Gastrocnemius medialis (tissue), 4 donors: ENCODE data around the gene PLA2G6. TPM values are rescaled to one million over a fixed set of nuclear protein-coding genes. Genes with fewer than 3 reads are reported as not detected.
"Not testable (repeated sequence)": the region's sequence is repeated elsewhere in the genome, so short reads cannot be mapped to it uniquely, and the experiment has no call there.

Experiments
- ATAC-seq, 2 donors: fragments of 150-250 bp; one replicate each; pipeline ENCODE4 v1.9.1; 2016
- DNase-seq, 2 donors: peaks; one replicate each; pipeline ENCODE4 v3.0.0-alpha.2; 2019
- H3K27ac ChIP-seq, 4 donors: fragments of 200-600 bp; sonication (generic); 1 replicate in 1 of 4; 2 replicates in 3 of 4; pipeline ENCODE4 v1.5.1; 2016 to 2018; ENCODE audit warnings: mild to moderate bottlenecking in 2 of 4, moderate library complexity in 1 of 4
- H3K27me3 ChIP-seq, 3 donors: fragments of 200-600 bp; sonication (generic) in 2 of 3; 1 replicate in 1 of 3; 2 replicates in 2 of 3; pipeline versions ENCODE4 v1.5.1 to v1.6.0; 2016 to 2019; ENCODE audit warnings: mild to moderate bottlenecking in 1 of 3, moderate library complexity in 1 of 3
- H3K36me3 ChIP-seq, 2 donors: fragments of 200-600 bp; sonication (generic) in 1 of 2; one replicate each; pipeline ENCODE4 v1.5.1; 2017 to 2018
- H3K4me1 ChIP-seq, 2 donors: fragments of 200-600 bp; sonication (generic) in 1 of 2; one replicate each; pipeline ENCODE4 v1.5.1; 2016 to 2017; ENCODE audit warnings: mild to moderate bottlenecking in 2 of 2
- H3K4me3 ChIP-seq, 4 donors: fragments of 200-600 bp; sonication (generic) in 3 of 4; 1 replicate in 1 of 4; 2 replicates in 3 of 4; pipeline ENCODE4 v1.5.1; 2016 to 2019; ENCODE audit warnings: mild to moderate bottlenecking in 2 of 4
- H3K9me3 ChIP-seq, 3 donors: fragments of 200-600 bp; sonication (generic) in 2 of 3; 1 replicate in 1 of 3; 2 replicates in 2 of 3; pipeline ENCODE4 v1.5.1; 2016 to 2019
- CTCF ChIP-seq, 5 experiments: fragments of 450-650 bp in 3 of 5; fragments of 200-600 bp in 2 of 5; sonication (generic) in 2 of 5; IDR thresholded peaks in 4 of 5; conservative IDR thresholded peaks in 1 of 5; 1 replicate in 4 of 5; 2 replicates in 1 of 5; pipeline ENCODE4 v1.5.1; 2016 to 2019; ENCODE audit warnings: antibody characterized with exemption in 5 of 5, mild to moderate bottlenecking in 3 of 5, moderate library complexity in 3 of 5
- POLR2A ChIP-seq, 2 donors: fragments of 450-650 bp; IDR thresholded peaks; one replicate each; pipeline ENCODE4 v1.6.1; 2017; ENCODE audit warnings: antibody characterized with exemption in 2 of 2, mild to moderate bottlenecking in 2 of 2, moderate library complexity in 2 of 2
- in situ Hi-C, 4 donors: fragments of 200-750 bp; cut with MboI; loops; one replicate each; pipeline versions ENCODE4 v1.15.0 to v1.8.0; 2017; ENCODE audit warnings: low sequenced_read_pairs in 4 of 4
- intact Hi-C: fragments of 100-400 bp; cut with DNase I; formaldehyde crosslinking; loops from one replicate; pipeline ENCODE4 v1.15.1; 2023; ENCODE audit warnings: low total_unique reads
- total RNA-seq, 4 donors: library from RNA; depleted of rRNA; stranded (reverse); fragments of >200 nt; gene quantifications; one replicate each; pipeline versions ENCODE4 v1.1.0 to v1.2.3, GENCODE V29; 2016

The PLA2G6 gene
- total RNA-seq, 4 donors from 2014 or later: 9.1 to 19.5 (median 12.1) TPM

GRCh38 chr22:38122616-38123015 lies 59.0 kb downstream of the PLA2G6 start:
- H3K9me3 ChIP-seq: no peaks in the 10 kb centered on the region
- H3K36me3 ChIP-seq: peaks cover 0 to 1% of the 10 kb centered on the region in 2 donors
- intact Hi-C loops: no loop called here
- ATAC-seq (no peak), DNase-seq (no peak)
- H3K27me3 ChIP-seq: no peaks in the 10 kb centered on the region
- H3K27ac ChIP-seq: no peak overlapping the region
- in situ Hi-C loops: loop anchor here in 3 of 4 donors (25.0 kb wide), 2 partner anchors 115 to 240 kb away; no protein-coding TSS in a partner anchor
- H3K4me1 ChIP-seq: peaks cover 0 to 4% of the 10 kb centered on the region in 2 donors
- no peak overlapping the region for H3K4me3 ChIP-seq
- TF ChIP-seq CTCF (IDR thresholded peaks at IDR 0.05 in 4 of 5, conservative IDR thresholded peaks at IDR 0.05 in 1 of 5) (no peak), POLR2A (IDR thresholded peaks at IDR 0.05) (no peak)

- intact Hi-C loops (no loop called here), in situ Hi-C loops (loop anchor here in 3 of 4 donors (25.0 kb wide), 2 partner anchors 117 to 242 kb away; no protein-coding TSS in a partner anchor)
- Histone ChIP-seq H3K27ac (no peak overlapping the region), H3K4me1 (no peaks in the 10 kb centered on the region), H3K36me3 (peaks cover 0 to 3% of the 10 kb centered on the region in 2 donors), H3K27me3 (no peaks in the 10 kb centered on the region), H3K4me3 (no peak overlapping the region), H3K9me3 (no peaks in the 10 kb centered on the region)
- ATAC-seq (no peak), DNase-seq (no peak)
- TF ChIP-seq CTCF (IDR thresholded peaks at IDR 0.05 in 4 of 5, conservative IDR thresholded peaks at IDR 0.05 in 1 of 5) (no peak), POLR2A (IDR thresholded peaks at IDR 0.05) (no peak)
Measured at GRCh38 chr22:38120359-38121110, 61.1 kb downstream of the PLA2G6 start.

- intact Hi-C loops: loop anchor here (10.0 kb wide), 1 partner anchor 86 kb away; the partner anchor contains the start of gene MAFF
- in situ Hi-C loops: loop anchor here (10.0 to 25.0 kb wide), 5 partner anchors 46 to 244 kb away; no protein-coding TSS in a partner anchor
- not testable (repeated sequence) for H3K9me3 ChIP-seq, DNase-seq, H3K36me3 ChIP-seq, H3K4me3 ChIP-seq, ATAC-seq, H3K4me1 ChIP-seq, H3K27me3 ChIP-seq, H3K27ac ChIP-seq
Measured at GRCh38 chr22:38118747-38119146, 62.9 kb downstream of the PLA2G6 start.

GRCh38 chr22:38118182-38118581 lies 63.4 kb downstream of the PLA2G6 start:
- Histone ChIP-seq H3K27me3 (no peaks in the 10 kb centered on the region), H3K4me1 (no peaks in the 10 kb centered on the region), H3K36me3 (peaks cover 0 to 3% of the 10 kb centered on the region in 2 donors), H3K9me3 (no peaks in the 10 kb centered on the region), H3K27ac (no peak overlapping the region), H3K4me3 (no peak overlapping the region)
- in situ Hi-C loops (loop anchor here (10.0 to 25.0 kb wide), 5 partner anchors 47 to 244 kb away; no protein-coding TSS in a partner anchor), intact Hi-C loops (loop anchor here (10.0 kb wide), 1 partner anchor 87 kb away; the partner anchor contains the start of gene MAFF)
- DNase-seq (no peak), ATAC-seq (no peak)
- no peak for TF ChIP-seq CTCF (IDR thresholded peaks at IDR 0.05 in 4 of 5, conservative IDR thresholded peaks at IDR 0.05 in 1 of 5)
- no peak for TF ChIP-seq POLR2A (IDR thresholded peaks at IDR 0.05)

GRCh38 chr22:38117556-38117955 lies 64.1 kb downstream of the PLA2G6 start:
- intact Hi-C loops: loop anchor here (10.0 kb wide), 1 partner anchor 87 kb away; the partner anchor contains the start of gene MAFF

More at GRCh38 chr22:38117556-38117955, 64.1 kb downstream of the PLA2G6 start:
- H3K4me1 ChIP-seq, H3K27me3 ChIP-seq, H3K4me3 ChIP-seq, H3K36me3 ChIP-seq, H3K9me3 ChIP-seq, H3K27ac ChIP-seq, ATAC-seq, DNase-seq: not testable (repeated sequence)
- in situ Hi-C loops: loop anchor here (10.0 to 25.0 kb wide), 5 partner anchors 47 to 245 kb away; no protein-coding TSS in a partner anchor
